Activated naive CD4-positive, alpha-beta T cell treated with anti-CD3 and anti-CD28 coated beads, Interleukin-2, amount 50 U/mL, for 24 hours (primary cell): ENCODE measurements around the gene SFI1.
A peak's percentile ranks its signal among the peaks of the same experiment; 100 is the strongest.
"Not testable (repeated sequence)": the region's sequence is repeated elsewhere in the genome, so short reads cannot be mapped to it uniquely, and the experiment has no call there.

Source experiments
- H3K27ac Mint-ChIP-seq: one replicate; pipeline ENCODE4 v1.8.0; 2021; ENCODE audit warnings: mild to moderate bottlenecking, mixed read lengths
- H3K27me3 Mint-ChIP-seq: one replicate; pipeline ENCODE4 v1.8.0; 2021; ENCODE audit warnings: mixed read lengths
- H3K36me3 Mint-ChIP-seq: one replicate; pipeline ENCODE4 v1.8.0; 2021; ENCODE audit warnings: mixed read lengths
- H3K4me1 Mint-ChIP-seq: one replicate; pipeline ENCODE4 v1.8.0; 2021; ENCODE audit warnings: mixed read lengths
- H3K4me3 Mint-ChIP-seq: one replicate; pipeline ENCODE4 v1.8.0; 2021; ENCODE audit warnings: mild to moderate bottlenecking, mixed read lengths
- H3K9me3 Mint-ChIP-seq: one replicate; pipeline ENCODE4 v1.8.0; 2021; ENCODE audit warnings: mixed read lengths

The SFI1 gene

DNA sequence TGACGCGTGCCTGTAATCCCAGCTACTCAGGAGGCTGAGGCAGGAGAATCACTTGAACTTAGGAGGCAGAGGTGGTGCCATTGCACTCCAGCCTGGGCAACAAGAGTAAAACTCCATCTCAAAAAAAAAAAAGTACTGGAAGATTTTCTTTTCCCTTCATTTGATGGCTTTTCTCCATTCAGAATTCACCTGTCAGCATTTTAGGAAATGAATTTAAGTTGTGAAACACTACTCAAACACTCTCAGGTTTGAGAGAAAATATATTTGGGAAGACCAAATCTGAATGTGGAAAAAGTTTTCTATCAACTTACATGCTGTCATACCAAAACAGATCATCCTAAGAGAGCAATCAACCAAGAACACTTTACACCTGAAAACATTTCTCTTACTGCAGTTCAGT, 9.4 kb upstream of the SFI1 start:
- no peaks in the 10 kb centered on the region for H3K9me3 Mint-ChIP-seq
- peaks cover 56% of the 10 kb centered on the region for H3K4me1 Mint-ChIP-seq
- peak overlapping the region; percentile 39 for H3K4me3 Mint-ChIP-seq
- no peak overlapping the region for H3K27ac Mint-ChIP-seq
- H3K27me3 Mint-ChIP-seq, result no peaks in the 10 kb centered on the region
- peaks cover 9% of the 10 kb centered on the region for H3K36me3 Mint-ChIP-seq

GRCh38 chr22:31488346-31488883, 7.9 kb upstream of the SFI1 start:
- H3K27me3 Mint-ChIP-seq, result no peaks in the 10 kb centered on the region
- peaks cover 9% of the 10 kb centered on the region for H3K36me3 Mint-ChIP-seq
- H3K27ac Mint-ChIP-seq, result peak overlapping the region; percentile 89
- H3K4me3 Mint-ChIP-seq, result peak overlapping the region; percentile 88
- H3K9me3 Mint-ChIP-seq, result no peaks in the 10 kb centered on the region
- peaks cover 55% of the 10 kb centered on the region for H3K4me1 Mint-ChIP-seq

DNA sequence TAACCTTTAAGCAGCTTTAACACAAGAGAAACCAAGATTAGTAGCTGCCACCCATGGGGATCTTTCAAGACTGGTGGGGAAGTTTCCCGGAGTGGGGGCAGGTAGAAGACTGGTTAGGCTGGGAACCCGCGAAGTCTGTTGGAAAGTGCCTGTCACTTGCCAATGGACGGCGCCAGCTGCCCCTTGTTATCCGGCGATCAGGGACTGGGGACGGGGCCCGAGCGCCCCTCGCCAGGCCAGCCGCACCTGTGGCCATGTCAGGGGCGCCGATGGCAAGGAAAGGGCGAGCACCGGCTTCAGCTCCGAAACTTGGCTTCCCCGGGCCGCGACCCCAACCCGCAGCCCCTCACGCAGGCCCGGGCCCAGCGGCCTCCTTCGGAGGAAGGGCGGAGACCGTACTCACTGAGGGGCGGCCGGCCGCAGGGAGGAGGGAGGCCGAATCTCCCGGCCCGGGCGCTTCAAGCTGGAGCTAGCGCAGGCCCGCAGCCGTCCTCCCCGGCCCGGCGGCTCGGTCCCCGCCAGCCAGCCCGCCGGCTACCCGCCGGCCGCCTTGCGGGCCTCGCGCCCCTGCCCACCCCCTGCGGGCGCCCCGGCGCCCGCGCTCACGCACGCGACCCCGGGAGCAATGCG, 7.2 kb upstream of the SFI1 start:
- Mint-ChIP-seq H3K27ac (peak overlapping the region; percentile 89), H3K27me3 (no peaks in the 10 kb centered on the region), H3K36me3 (peaks cover 9% of the 10 kb centered on the region), H3K4me1 (peaks cover 54% of the 10 kb centered on the region), H3K9me3 (no peaks in the 10 kb centered on the region), H3K4me3 (peak overlapping the region; percentile 88)

DNA sequence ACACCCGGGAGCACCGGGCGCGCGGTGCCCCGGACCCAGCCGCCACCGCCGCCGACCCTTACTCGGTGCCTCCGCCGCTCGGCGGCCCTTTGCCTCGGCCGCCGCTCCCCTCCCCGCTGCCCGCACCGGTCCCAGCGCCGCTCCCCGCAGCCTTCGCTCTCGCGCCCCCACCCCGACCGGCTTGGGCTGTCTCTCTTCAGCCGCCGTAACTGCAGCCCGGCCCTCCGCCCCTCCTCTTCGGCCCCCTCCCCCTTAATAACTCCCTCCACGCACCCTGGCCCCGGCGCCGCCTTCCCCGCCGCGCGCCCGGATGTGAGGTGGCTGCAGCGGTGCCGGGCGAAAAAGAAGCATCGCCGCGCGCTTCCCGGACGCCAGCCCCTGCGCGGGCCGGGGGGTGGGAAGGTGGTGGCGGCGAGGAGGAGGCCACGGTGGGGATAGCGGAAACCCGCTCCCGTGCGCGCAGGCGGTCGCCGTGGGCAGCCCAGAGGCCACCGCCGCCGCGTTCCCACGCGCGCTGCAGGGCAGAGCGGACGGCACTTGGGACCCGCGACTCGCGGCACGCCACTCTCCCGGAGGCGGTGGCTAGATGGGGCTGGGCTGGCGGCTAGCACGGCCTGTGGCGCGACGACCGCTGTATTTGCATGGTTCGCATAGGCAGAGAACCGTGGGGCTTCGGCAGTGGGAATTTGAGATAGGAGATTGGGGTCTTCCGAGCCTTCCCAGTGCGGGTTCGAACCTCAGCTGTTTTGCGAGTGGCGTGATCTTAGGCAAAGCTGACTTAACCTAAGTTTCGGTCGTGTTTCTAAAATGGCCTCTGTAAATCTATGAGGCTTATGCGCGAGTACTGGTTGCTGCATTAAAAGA, 6.5 kb upstream of the SFI1 start, which contains the start of gene EIF4ENIF1:
Gene EIF4ENIF1 (minus strand): TSS at position 211 of the 864 bp plus-strand sequence. CDS start 1,124 bp downstream, outside the sequence.
- Mint-ChIP-seq H3K27ac (peak within 1 kb of the TSS; percentile 98), H3K36me3 (peaks cover 7% of the 10 kb centered on the region), H3K9me3 (no peaks in the 10 kb centered on the region), H3K4me1 (peaks cover 54% of the 10 kb centered on the region), H3K27me3 (no peaks in the 10 kb centered on the region), H3K4me3 (peak within 1 kb of the TSS; percentile 93)

DNA sequence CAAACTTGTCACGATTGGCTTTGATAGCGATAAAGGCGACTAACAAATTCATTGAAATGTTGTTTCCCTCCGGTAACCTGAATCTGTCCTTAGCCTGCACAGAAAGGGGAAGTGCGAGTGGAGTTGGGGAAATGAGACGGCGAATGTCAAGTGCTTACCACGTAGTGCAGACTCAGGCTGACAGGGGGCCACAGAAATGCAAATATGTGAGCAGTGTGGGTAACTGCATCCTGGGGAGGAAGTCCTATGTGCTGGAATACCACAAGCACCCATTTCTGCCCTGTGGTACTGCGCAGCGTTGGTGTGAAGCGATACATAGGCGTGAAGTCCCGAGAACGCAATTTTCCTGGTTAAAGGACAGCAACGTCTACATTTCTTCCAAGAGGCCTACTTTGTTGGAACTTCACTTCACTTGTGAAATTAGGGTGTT, 5.8 kb upstream of the SFI1 start:
- H3K27ac Mint-ChIP-seq, result peak overlapping the region; percentile 98

DNA sequence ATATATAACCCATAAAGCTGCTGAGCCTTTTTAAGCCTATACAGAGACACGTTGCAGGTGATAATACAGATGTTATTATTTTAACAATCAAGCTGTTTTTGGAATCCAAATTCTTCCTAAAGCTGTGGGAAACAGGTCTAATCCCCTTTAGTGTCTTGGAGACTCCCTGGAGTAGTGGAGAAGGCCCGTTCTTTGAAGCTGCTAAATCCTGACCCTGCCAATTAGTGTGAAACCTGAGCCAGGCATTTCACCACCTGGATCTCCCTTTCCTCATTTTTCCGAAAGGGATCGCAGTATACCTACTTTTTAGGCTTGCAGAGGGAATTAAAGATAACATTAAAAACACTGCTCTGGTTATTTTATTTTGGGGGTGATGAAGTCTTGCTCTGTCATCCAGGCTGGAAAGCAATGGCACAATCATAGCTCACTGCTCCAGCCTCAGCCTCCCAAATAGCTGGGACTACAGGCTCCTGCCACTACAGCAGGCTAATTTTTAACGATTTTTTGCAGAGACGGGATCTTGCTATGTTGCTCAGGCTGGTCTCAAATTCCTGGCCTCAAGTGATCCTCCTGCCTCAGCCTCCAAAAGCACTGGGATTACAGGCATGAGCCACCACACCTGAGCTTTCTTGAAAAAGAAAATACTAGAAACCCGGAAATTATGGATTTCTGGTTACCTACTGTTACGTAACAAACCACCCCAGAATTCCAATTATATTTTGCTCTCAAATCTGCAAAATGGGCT, 4.9 kb upstream of the SFI1 start:
- no peaks in the 10 kb centered on the region for H3K27me3 Mint-ChIP-seq
- H3K36me3 Mint-ChIP-seq, result peaks cover 3% of the 10 kb centered on the region
- H3K9me3 Mint-ChIP-seq, result no peaks in the 10 kb centered on the region
- H3K4me1 Mint-ChIP-seq, result peaks cover 54% of the 10 kb centered on the region
- H3K27ac Mint-ChIP-seq, result peak overlapping the region; percentile 98
- peak overlapping the region; percentile 93 for H3K4me3 Mint-ChIP-seq

More for the DNA sequence above, 5.8 kb upstream of the SFI1 start:
- Mint-ChIP-seq H3K36me3 (peaks cover 3% of the 10 kb centered on the region), H3K4me3 (peak overlapping the region; percentile 93), H3K27me3 (no peaks in the 10 kb centered on the region), H3K4me1 (peaks cover 48% of the 10 kb centered on the region), H3K9me3 (no peaks in the 10 kb centered on the region)

- Mint-ChIP-seq H3K36me3 (peaks cover 1% of the 10 kb centered on the region), H3K4me3 (no peak overlapping the region), H3K4me1 (peaks cover 52% of the 10 kb centered on the region), H3K9me3 (no peaks in the 10 kb centered on the region), H3K27me3 (no peaks in the 10 kb centered on the region), H3K27ac (peak overlapping the region; percentile 55)
Observed at GRCh38 chr22:31492151-31492550, 4.2 kb upstream of the SFI1 start.

GRCh38 chr22:31493355-31493754, 3.0 kb upstream of the SFI1 start:
- H3K9me3 Mint-ChIP-seq, result not testable (repeated sequence)

DNA sequence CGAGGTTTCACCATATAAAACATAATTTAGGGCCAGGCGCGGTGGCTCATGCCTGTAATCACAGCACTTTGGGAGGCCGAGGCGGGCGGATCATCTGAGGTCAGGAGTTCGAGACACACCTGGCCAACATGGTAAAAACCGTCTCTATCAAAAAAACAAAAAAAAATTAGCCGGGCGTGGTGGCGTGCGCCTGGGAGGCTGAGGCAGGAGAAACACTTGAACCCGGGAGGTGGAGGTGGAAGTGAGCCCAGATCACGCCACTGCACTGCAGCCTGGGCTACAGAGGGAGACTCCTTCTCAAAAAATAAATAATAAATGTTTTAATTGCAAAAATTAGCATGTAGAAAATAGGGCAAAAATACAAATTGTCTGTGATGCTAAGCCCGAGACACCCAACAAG, 993 bp upstream of the SFI1 start:
- H3K27me3 Mint-ChIP-seq, result no peaks in the 10 kb centered on the region
- peaks cover 2% of the 10 kb centered on the region for H3K36me3 Mint-ChIP-seq
- peaks cover 56% of the 10 kb centered on the region for H3K4me1 Mint-ChIP-seq
- no peak overlapping the region for H3K27ac Mint-ChIP-seq
- H3K9me3 Mint-ChIP-seq, result no peaks in the 10 kb centered on the region
- H3K4me3 Mint-ChIP-seq, result peak overlapping the region; percentile 95

More at GRCh38 chr22:31493355-31493754, 3.0 kb upstream of the SFI1 start:
- not testable (repeated sequence) for H3K4me3 Mint-ChIP-seq, H3K36me3 Mint-ChIP-seq, H3K27me3 Mint-ChIP-seq
- H3K4me1 Mint-ChIP-seq, result peaks cover 52% of the 10 kb centered on the region
- peak overlapping the region; percentile 57 for H3K27ac Mint-ChIP-seq

DNA sequence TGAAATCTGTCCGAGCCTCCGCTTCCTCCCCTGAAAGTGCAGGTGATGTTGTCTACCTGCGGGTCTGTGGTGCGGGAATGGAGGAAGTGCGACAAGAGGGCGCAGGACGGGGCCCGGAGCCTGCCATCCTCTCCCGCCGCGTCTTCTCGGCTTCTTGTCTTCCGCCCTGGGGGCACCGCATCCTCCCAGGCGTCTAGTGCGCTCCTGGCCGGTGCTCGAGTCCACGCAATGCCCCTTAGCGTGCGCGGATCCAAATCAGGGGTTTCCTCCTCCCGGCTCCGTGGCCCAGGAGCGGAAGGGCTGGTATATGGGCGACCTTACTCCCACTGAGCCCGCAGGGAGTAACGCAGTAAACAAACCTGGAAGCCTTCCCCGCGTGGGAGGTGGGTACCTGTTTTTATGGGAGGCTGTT, 405 bp downstream of the SFI1 start:
- Mint-ChIP-seq H3K27me3 (no peaks in the 10 kb centered on the region), H3K36me3 (peaks cover 2% of the 10 kb centered on the region), H3K27ac (peak overlapping the region; percentile 73), H3K4me1 (peaks cover 48% of the 10 kb centered on the region), H3K4me3 (peak overlapping the region; percentile 95), H3K9me3 (no peaks in the 10 kb centered on the region)

DNA sequence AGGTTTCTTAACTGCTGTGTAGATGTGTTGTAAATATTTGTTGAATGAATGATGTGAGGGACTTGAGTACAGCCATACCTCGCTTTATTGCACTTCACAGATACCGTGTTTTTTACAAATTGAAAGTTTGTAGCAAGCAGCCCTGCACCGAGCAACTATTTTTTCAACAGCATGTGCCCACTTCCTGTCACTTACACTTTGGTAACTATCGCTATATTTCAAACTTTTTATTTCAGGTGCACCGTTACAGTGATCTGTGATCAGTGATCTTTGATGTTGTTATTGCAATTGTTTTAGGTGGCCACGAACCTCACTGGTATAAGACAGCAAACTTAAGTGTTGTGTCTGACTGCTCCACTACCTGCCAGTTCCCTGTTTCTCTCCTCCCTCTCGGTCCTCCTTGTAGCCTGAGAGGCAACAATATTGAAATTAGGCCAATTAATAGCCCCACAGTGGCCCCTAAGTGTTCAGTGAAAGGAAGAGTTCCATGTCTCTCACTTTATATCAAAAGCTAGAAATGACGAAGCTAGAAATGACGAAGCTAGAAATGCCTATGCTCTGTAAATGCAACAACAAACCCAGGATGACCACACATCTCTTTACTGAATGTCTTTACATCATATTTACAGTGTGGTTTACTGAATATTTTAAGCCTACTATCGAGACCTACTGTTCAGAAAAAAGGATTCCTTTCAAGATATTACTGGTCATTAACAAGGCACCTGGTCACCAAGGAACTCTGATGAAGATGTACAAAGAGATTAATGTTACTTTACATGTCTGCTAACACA, 1.0 kb downstream of the SFI1 start:
- peaks cover 4% of the 10 kb centered on the region for H3K36me3 Mint-ChIP-seq
- H3K4me3 Mint-ChIP-seq, result peak overlapping the region; percentile 95
- peak overlapping the region; percentile 73 for H3K27ac Mint-ChIP-seq
- peaks cover 52% of the 10 kb centered on the region for H3K4me1 Mint-ChIP-seq
- H3K9me3 Mint-ChIP-seq, result no peaks in the 10 kb centered on the region
- no peaks in the 10 kb centered on the region for H3K27me3 Mint-ChIP-seq

DNA sequence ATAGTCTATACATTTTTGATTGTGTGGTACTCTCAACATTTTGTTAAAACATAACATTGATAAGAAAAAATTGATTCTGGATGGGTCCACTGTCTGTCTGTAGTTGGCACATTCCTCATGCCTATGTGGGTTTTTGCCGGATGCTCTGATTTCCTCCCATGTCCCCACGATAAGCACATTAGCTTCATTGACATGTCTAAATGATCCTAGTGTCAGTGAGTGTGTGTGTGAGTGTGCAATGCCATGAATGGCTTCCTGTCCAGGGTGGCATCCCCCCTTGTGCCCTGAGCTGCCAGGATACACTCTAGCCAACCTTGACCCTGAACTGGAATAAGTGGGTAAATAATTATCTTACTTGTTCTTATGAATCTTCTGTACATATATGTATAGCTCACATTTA, 5.4 kb downstream of the SFI1 start:
- Mint-ChIP-seq H3K27ac (peak overlapping the region; percentile 46), H3K27me3 (no peaks in the 10 kb centered on the region), H3K4me1 (peaks cover 70% of the 10 kb centered on the region), H3K4me3 (peak overlapping the region; percentile 36), H3K36me3 (peaks cover 7% of the 10 kb centered on the region), H3K9me3 (no peaks in the 10 kb centered on the region)

- Mint-ChIP-seq H3K27me3 (no peaks in the 10 kb centered on the region), H3K4me1 (peaks cover 73% of the 10 kb centered on the region), H3K9me3 (peaks cover 4% of the 10 kb centered on the region), H3K36me3 (peaks cover 14% of the 10 kb centered on the region), H3K4me3 (no peak overlapping the region), H3K27ac (peak overlapping the region; percentile 65)
Observed at GRCh38 chr22:31503211-31503964, 7.1 kb downstream of the SFI1 start.

GRCh38 chr22:31504282-31504681, 7.9 kb downstream of the SFI1 start:
- Mint-ChIP-seq H3K36me3 (peaks cover 16% of the 10 kb centered on the region), H3K4me1 (peaks cover 73% of the 10 kb centered on the region)

More at GRCh38 chr22:31504282-31504681, 7.9 kb downstream of the SFI1 start:
- no peak overlapping the region for H3K4me3 Mint-ChIP-seq
- H3K9me3 Mint-ChIP-seq, result peaks cover 4% of the 10 kb centered on the region
- no peaks in the 10 kb centered on the region for H3K27me3 Mint-ChIP-seq
- H3K27ac Mint-ChIP-seq, result peak overlapping the region; percentile 20
